ENCODE results near the gene PLEKHB2.
"Not testable (repeated sequence)": the region's sequence is repeated elsewhere in the genome, so short reads cannot be mapped to it uniquely, and the experiment has no call there.

PLEKHB2 gene

DNA sequence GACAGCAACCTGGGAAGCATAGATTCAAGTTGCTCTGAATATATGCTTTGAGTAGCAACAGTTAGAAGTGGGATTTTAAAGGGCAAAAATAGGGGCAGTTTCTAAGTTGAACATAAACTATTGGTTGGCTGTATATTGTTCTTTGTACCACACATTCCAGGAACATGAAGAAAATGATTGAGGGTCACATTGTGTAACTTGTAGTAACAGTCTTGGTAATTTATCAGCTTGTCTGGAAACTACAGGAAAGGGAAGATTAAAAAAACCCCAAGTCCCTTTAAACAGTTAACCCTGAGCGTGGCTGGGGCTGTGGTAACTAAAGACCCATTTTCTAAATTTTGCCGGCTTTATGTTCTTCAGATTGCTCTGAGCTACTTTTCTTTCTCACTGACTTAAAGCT lies 7.4 kb downstream of the PLEKHB2 start:
- Histone ChIP-seq H3K27ac (ENCODE audit: low read length) (no peak overlapping the region), H3K36me3 (ENCODE audit: insufficient read depth, low read length) (peaks cover 11% of the 10 kb centered on the region)
- TF ChIP-seq EZH2 (IDR thresholded peaks at IDR 0.05; ENCODE audit: borderline replicate concordance, low read depth, low read length, severe bottlenecking): no peak
- TF ChIP-seq, protein P1, sequence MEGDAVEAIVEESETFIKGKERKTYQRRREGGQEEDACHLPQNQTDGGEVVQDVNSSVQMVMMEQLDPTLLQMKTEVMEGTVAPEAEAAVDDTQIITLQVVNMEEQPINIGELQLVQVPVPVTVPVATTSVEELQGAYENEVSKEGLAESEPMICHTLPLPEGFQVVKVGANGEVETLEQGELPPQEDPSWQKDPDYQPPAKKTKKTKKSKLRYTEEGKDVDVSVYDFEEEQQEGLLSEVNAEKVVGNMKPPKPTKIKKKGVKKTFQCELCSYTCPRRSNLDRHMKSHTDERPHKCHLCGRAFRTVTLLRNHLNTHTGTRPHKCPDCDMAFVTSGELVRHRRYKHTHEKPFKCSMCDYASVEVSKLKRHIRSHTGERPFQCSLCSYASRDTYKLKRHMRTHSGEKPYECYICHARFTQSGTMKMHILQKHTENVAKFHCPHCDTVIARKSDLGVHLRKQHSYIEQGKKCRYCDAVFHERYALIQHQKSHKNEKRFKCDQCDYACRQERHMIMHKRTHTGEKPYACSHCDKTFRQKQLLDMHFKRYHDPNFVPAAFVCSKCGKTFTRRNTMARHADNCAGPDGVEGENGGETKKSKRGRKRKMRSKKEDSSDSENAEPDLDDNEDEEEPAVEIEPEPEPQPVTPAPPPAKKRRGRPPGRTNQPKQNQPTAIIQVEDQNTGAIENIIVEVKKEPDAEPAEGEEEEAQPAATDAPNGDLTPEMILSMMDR (IDR thresholded peaks at IDR 0.05; ENCODE audit: borderline replicate concordance, extremely low read depth, low read length, poor library complexity, severe bottlenecking): no peak

DNA sequence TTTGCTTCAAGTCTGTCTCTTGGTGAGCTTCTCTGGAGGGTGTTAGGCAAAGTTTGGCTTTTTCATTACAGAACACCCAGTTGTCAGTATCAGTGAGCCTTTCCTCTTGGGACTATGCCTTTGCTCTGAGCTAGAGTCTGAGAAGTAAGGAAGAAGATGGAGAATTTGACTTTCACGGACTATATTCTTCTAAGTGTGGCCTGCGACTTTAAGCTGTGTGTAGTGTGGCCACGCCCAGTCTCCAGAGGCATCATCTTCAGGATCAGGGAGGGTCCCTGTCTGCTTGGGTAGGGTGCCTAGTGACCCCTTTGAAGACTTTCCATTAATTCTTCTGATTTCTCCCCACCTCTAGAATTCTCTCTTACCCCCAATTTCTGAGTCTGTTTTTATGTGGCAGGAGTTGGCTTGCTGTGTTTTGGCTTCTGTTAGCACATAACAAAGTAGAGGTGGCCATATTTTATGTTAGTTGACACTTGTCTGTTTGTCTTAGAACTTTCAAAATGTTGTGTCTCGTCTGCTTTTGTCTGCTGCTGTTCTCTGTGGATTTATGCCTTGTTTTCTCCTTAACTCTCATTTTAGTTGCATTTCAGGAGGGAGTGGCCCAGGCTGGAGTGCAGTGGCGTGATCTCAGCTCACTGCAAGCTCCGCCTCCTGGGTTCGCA lies 8.6 kb downstream of the PLEKHB2 start:
- TF ChIP-seq, protein P1 (IDR thresholded peaks at IDR 0.05; ENCODE audit: borderline replicate concordance, extremely low read depth, low read length, poor library complexity, severe bottlenecking): no peak
- TF ChIP-seq EZH2 (IDR thresholded peaks at IDR 0.05; ENCODE audit: borderline replicate concordance, low read depth, low read length, severe bottlenecking): no peak
- Histone ChIP-seq H3K4me3 (ENCODE audit: low read depth in 1 of 2, low read length in 2 of 2) (no peak overlapping the region), H3K79me2 (ENCODE audit: insufficient read depth, low read length) (peaks cover 99% of the 10 kb centered on the region), H3K27ac (ENCODE audit: low read length) (no peak overlapping the region), H3K4me2 (ENCODE audit: insufficient read depth, low read length) (no peak overlapping the region), H3K36me3 (ENCODE audit: insufficient read depth, low read length) (peaks cover 10% of the 10 kb centered on the region), H3K27me3 (ENCODE audit: insufficient read depth, low read length, poor library complexity) (no peaks in the 10 kb centered on the region), H3K9me3 (ENCODE audit: insufficient read depth, low read length, severe bottlenecking) (no peaks in the 10 kb centered on the region), H2AFZ (ENCODE audit: low read depth, low read length) (no peak overlapping the region), H4K20me1 (ENCODE audit: insufficient read depth, low read length) (peaks cover 71% of the 10 kb centered on the region), H3K9ac (ENCODE audit: low read depth, low read length) (no peak overlapping the region), H3K4me1 (ENCODE audit: insufficient read depth, low read length) (peaks cover 52% of the 10 kb centered on the region)
- ATAC-seq (ENCODE audit: insufficient read depth, low read depth): no peak
- DNase-seq: no peak

More for the DNA sequence above, 7.4 kb downstream of the PLEKHB2 start:
- ATAC-seq (ENCODE audit: insufficient read depth, low read depth): peak; percentile 55
- no peak for DNase-seq
- Histone ChIP-seq H3K4me3 (ENCODE audit: low read depth in 1 of 2, low read length in 2 of 2) (no peak overlapping the region), H4K20me1 (ENCODE audit: insufficient read depth, low read length) (peaks cover 71% of the 10 kb centered on the region), H3K79me2 (ENCODE audit: insufficient read depth, low read length) (peaks cover 99% of the 10 kb centered on the region), H3K9me3 (ENCODE audit: insufficient read depth, low read length, severe bottlenecking) (no peaks in the 10 kb centered on the region), H3K4me1 (ENCODE audit: insufficient read depth, low read length) (peaks cover 62% of the 10 kb centered on the region), H2AFZ (ENCODE audit: low read depth, low read length) (no peak overlapping the region), H3K4me2 (ENCODE audit: insufficient read depth, low read length) (no peak overlapping the region), H3K27me3 (ENCODE audit: insufficient read depth, low read length, poor library complexity) (no peaks in the 10 kb centered on the region), H3K9ac (ENCODE audit: low read depth, low read length) (no peak overlapping the region)

DNA sequence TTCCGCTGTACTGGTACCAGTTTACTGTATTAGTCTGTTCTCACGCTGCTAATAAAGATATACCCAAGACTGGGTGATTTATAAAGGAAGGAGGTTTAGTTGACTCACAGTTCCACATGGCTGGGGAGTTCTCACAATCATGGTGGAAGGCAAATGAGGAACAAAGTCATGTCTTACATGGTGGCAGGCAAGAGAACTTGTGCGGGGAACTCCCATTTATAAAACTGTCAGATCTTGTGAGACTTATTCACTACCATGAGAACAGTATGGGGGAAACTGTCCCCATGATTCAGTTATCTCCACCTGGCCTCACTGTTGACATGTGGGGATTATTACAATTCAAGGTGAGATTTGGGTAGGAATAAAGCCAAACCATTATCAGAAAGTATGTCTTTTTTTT lies 9.8 kb downstream of the PLEKHB2 start:
- DNase-seq; H3K27me3 ChIP-seq (ENCODE audit: insufficient read depth, low read length, poor library complexity); H3K4me2 ChIP-seq (ENCODE audit: insufficient read depth, low read length); H3K9ac ChIP-seq (ENCODE audit: low read depth, low read length); H3K9me3 ChIP-seq (ENCODE audit: insufficient read depth, low read length, severe bottlenecking); H3K36me3 ChIP-seq (ENCODE audit: insufficient read depth, low read length); H2AFZ ChIP-seq (ENCODE audit: low read depth, low read length); H3K27ac ChIP-seq (ENCODE audit: low read length); H3K4me3 ChIP-seq (ENCODE audit: low read depth in 1 of 2, low read length in 2 of 2); ATAC-seq (ENCODE audit: insufficient read depth, low read depth): not testable (repeated sequence)
- Histone ChIP-seq H3K4me1 (ENCODE audit: insufficient read depth, low read length) (peaks cover 48% of the 10 kb centered on the region), H4K20me1 (ENCODE audit: insufficient read depth, low read length) (peaks cover 75% of the 10 kb centered on the region), H3K79me2 (ENCODE audit: insufficient read depth, low read length) (peaks cover 99% of the 10 kb centered on the region)

DNA sequence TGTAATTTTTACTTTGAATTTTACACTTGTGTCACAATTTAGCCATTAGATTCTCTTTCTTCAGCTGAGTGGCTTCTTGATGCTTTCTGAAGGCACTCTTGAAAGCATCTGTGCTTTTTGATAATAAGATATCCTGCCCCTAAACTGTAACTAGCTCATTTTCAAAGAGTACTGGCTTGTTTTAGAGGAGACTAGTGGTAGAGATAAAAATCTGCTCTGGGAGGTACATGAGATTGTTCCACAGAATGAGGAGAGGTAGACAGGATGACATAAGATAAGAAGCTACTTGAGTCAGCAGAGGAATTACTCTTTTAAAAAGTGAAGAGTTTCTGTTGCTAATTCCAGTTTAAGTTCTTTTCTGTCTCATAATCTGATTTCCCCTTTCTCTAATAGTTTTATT lies 10.6 kb downstream of the PLEKHB2 start:
- Histone ChIP-seq H3K36me3 (ENCODE audit: insufficient read depth, low read length) (peaks cover 10% of the 10 kb centered on the region), H2AFZ (ENCODE audit: low read depth, low read length) (no peak overlapping the region), H3K4me3 (ENCODE audit: low read depth in 1 of 2, low read length in 2 of 2) (no peak overlapping the region), H3K79me2 (ENCODE audit: insufficient read depth, low read length) (peaks cover 99% of the 10 kb centered on the region), H3K27me3 (ENCODE audit: insufficient read depth, low read length, poor library complexity) (no peaks in the 10 kb centered on the region), H3K27ac (ENCODE audit: low read length) (0 out of 2 replicates have a peak overlapping the region, but pooled peaks have one; percentile 15), H3K4me1 (ENCODE audit: insufficient read depth, low read length) (peaks cover 41% of the 10 kb centered on the region), H3K4me2 (ENCODE audit: insufficient read depth, low read length) (no peak overlapping the region), H3K9ac (ENCODE audit: low read depth, low read length) (no peak overlapping the region), H4K20me1 (ENCODE audit: insufficient read depth, low read length) (peaks cover 72% of the 10 kb centered on the region), H3K9me3 (ENCODE audit: insufficient read depth, low read length, severe bottlenecking) (no peaks in the 10 kb centered on the region)
- no peak for TF ChIP-seq EZH2 (IDR thresholded peaks at IDR 0.05; ENCODE audit: borderline replicate concordance, low read depth, low read length, severe bottlenecking)
- TF ChIP-seq, protein P1 (IDR thresholded peaks at IDR 0.05; ENCODE audit: borderline replicate concordance, extremely low read depth, low read length, poor library complexity, severe bottlenecking): no peak
- ATAC-seq (ENCODE audit: insufficient read depth, low read depth) (peak; percentile 90), DNase-seq (no peak)
